Measurements from ENCODE around the gene ADAMTSL4.
"Not testable (repeated sequence)": the region's sequence is repeated elsewhere in the genome, so short reads cannot be mapped to it uniquely, and the experiment has no call there.

DNA sequence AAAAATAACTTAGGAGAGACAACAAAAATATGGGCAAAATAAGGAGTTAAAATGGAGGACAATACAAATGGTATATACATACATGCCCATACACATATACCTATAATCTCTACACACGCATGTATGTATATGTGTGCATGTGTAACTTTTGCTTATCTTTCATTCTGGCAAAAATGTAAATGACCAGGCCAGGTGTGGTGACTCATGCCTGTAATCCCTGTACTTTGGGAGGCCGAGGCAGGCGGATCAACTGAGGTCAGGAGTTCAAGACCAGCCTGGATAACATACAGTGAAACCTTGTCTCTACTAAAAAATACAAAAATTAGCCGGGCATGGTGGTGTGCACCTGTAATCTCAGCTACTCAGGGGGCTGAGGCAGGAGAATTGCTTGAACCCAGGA is 49.1 kb downstream of the ADAMTSL4 start:
- TF ChIP-seq, protein P1, sequence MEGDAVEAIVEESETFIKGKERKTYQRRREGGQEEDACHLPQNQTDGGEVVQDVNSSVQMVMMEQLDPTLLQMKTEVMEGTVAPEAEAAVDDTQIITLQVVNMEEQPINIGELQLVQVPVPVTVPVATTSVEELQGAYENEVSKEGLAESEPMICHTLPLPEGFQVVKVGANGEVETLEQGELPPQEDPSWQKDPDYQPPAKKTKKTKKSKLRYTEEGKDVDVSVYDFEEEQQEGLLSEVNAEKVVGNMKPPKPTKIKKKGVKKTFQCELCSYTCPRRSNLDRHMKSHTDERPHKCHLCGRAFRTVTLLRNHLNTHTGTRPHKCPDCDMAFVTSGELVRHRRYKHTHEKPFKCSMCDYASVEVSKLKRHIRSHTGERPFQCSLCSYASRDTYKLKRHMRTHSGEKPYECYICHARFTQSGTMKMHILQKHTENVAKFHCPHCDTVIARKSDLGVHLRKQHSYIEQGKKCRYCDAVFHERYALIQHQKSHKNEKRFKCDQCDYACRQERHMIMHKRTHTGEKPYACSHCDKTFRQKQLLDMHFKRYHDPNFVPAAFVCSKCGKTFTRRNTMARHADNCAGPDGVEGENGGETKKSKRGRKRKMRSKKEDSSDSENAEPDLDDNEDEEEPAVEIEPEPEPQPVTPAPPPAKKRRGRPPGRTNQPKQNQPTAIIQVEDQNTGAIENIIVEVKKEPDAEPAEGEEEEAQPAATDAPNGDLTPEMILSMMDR (IDR thresholded peaks at IDR 0.05; ENCODE audit: insufficient read depth, low read depth, low read length) = not testable (repeated sequence)
- TF ChIP-seq EZH2 (IDR thresholded peaks at IDR 0.05; ENCODE audit: insufficient read depth, low read length) = not testable (repeated sequence)

All from astrocyte (in vitro differentiated cells and primary cell).